ENCODE data around the gene GPR139. TPM values are rescaled to one million over a fixed set of nuclear protein-coding genes. Genes with fewer than 3 reads are reported as not detected.

GPR139 gene
- total RNA-seq, 1 experiment from 2014 or later: 0.22 TPM

- no peak for DNase-seq
- no peaks in the 10 kb centered on the region for H3K36me3 Mint-ChIP-seq (ENCODE audit: insufficient read depth in 1 of 3, low read depth in 3 of 3)
- no peaks in the 10 kb centered on the region for H4K20me1 ChIP-seq (ENCODE audit: control insufficient read depth, insufficient read depth, insufficient read length)
- H4K5ac ChIP-seq (ENCODE audit: insufficient read length, low read depth, low read length): no peak overlapping the region
- no peaks in the 10 kb centered on the region for H3K9me3 Mint-ChIP-seq
- H2AK5ac ChIP-seq (ENCODE audit: insufficient read length, low read length): no peak overlapping the region
- H2BK20ac ChIP-seq (ENCODE audit: low read depth, low read length, poor library complexity, severe bottlenecking): no peak overlapping the region
- no peak overlapping the region for H3T11ph ChIP-seq (ENCODE audit: low read length)
- H3K4me1 Mint-ChIP-seq: peaks cover 11 to 14% of the 10 kb centered on the region in 2 experiments
- no peak overlapping the region for H2AFZ ChIP-seq (ENCODE audit: low read length)
- no peak overlapping the region for H3K9ac ChIP-seq (ENCODE audit: extremely low read depth, insufficient read length, low read length)
- H3K79me2 ChIP-seq (ENCODE audit: insufficient read depth, low read length): no peaks in the 10 kb centered on the region
- H3K14ac ChIP-seq (ENCODE audit: insufficient read depth, low read length): no peak overlapping the region
- H3K9me3 ChIP-seq (ENCODE audit: control insufficient read depth, low read depth, low read length): no peaks in the 10 kb centered on the region
- no peak overlapping the region for H4K8ac ChIP-seq (replicated peaks; ENCODE audit: insufficient read length, low read depth, low read length)
- no peaks in the 10 kb centered on the region for H3K23me2 ChIP-seq (ENCODE audit: insufficient read length, low read depth, low read length, poor library complexity, severe bottlenecking)
- no peak overlapping the region for H3K4me2 ChIP-seq (ENCODE audit: insufficient read depth, insufficient read length, low read length)
- H3K23ac ChIP-seq (ENCODE audit: insufficient read length, low read depth, low read length): no peak overlapping the region
- no peak overlapping the region for H2BK12ac ChIP-seq (ENCODE audit: insufficient read length, low read depth, low read length)
- H2BK120ac ChIP-seq (ENCODE audit: low read depth, low read length, poor library complexity, severe bottlenecking): no peak overlapping the region
- no peaks in the 10 kb centered on the region for H3K79me1 ChIP-seq (ENCODE audit: insufficient read depth, low read depth, low read length, poor library complexity, severe bottlenecking)
- H2BK15ac ChIP-seq (ENCODE audit: low read depth, low read length): no peak overlapping the region
- H3K4me1 ChIP-seq (ENCODE audit: insufficient read depth, low read length): no peaks in the 10 kb centered on the region; the same call in 1 of the 2 replicates
- H3K27ac Mint-ChIP-seq: no peak overlapping the region
- H3K27me3 ChIP-seq (ENCODE audit: insufficient read depth, low read length): no peaks in the 10 kb centered on the region
- peaks cover 24% of the 10 kb centered on the region for H3K27me3 Mint-ChIP-seq (ENCODE audit: low read depth)
- H3K18ac ChIP-seq (ENCODE audit: insufficient read length, low read depth, low read length): no peak overlapping the region
- TF ChIP-seq CTCF (conservative IDR thresholded peaks at IDR 0.05): no peak
- H4K91ac ChIP-seq (ENCODE audit: insufficient read length, low read depth, low read length): no peak overlapping the region
- H3K4ac ChIP-seq (ENCODE audit: low read depth, low read length): no peak overlapping the region
- H3K27ac ChIP-seq (ENCODE audit: insufficient read length, low read depth, low read length): no peak overlapping the region
- H3K56ac ChIP-seq (ENCODE audit: insufficient read length, low read depth, low read length): no peak overlapping the region
- H3K4me3 Mint-ChIP-seq: no peak overlapping the region
- H2BK5ac ChIP-seq (ENCODE audit: insufficient read length, low read length): no peak overlapping the region
- WGBS (ENCODE audit: extremely low coverage, insufficient read length, low lambda C conversion rate): no CpG with 5 or more reads among the region's 9 CpGs
These were observed 22.1 kb downstream of the GPR139 start for GRCh38 chr16:20051611-20052010.

Data from H9 (cell line).